GM18868 (cell line): Measurements from ENCODE around the gene UBR3.
"Not testable (repeated sequence)": the region's sequence is repeated elsewhere in the genome, so short reads cannot be mapped to it uniquely, and the experiment has no call there.

Source experiments
- ATAC-seq: cut with Tn5 transposase; IDR thresholded peaks from one replicate; pipeline ENCODE4 v1.9.1; 2021; ENCODE audit warnings: mild to moderate bottlenecking, moderate library complexity; ENCODE audit not compliant: unreplicated experiment

The UBR3 gene

GRCh38 chr2:169945515-169945914 is 118.3 kb downstream of the UBR3 start:
- no peak for ATAC-seq

- no peak for ATAC-seq
Measured at GRCh38 chr2:169946092-169946491, 118.8 kb downstream of the UBR3 start.

- ATAC-seq = no peak
Measured at GRCh38 chr2:169946546-169946945, 119.3 kb downstream of the UBR3 start.

DNA sequence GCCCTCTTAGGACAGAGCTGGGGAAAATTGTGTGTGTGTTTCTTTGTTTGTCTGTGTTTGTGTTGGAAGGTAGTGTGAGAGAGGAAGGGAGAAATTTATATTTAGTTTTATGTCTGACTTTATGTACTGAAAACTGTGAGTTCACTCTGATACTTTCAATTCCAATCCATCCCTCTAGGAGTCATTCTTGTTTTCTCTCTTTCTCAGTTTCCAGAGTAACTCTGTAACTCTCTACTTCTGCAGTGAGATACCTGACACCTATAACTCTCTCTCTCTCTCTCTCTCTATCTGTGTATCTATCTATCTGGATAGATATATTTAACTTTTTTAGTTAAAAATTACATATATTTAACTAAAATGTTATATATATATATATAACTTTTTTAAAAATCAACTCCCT is 128.7 kb downstream of the UBR3 start:
- ATAC-seq = no peak

- ATAC-seq = not testable (repeated sequence)
Measured at GRCh38 chr2:169957219-169957618, 130.0 kb downstream of the UBR3 start.

DNA sequence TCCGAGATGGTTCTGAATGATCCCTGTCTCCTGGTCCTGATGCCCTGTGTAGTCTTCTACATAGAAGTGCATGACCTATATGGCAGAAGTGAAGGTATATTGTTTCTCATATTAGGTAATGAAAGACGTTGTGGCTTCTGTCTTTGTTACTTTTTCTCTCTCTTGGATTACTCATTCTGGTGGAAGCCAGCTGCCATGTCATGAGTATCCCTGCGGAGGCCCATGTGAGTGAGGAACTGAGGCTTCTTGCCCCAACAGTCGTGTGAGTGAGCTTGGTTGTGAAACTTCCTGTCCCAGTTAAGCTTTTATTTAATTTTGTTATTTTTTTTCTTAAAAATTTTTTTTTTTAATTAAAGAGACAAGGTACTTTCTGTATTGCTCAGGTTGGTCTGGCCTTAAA is 134.7 kb downstream of the UBR3 start:
- ATAC-seq = no peak

DNA sequence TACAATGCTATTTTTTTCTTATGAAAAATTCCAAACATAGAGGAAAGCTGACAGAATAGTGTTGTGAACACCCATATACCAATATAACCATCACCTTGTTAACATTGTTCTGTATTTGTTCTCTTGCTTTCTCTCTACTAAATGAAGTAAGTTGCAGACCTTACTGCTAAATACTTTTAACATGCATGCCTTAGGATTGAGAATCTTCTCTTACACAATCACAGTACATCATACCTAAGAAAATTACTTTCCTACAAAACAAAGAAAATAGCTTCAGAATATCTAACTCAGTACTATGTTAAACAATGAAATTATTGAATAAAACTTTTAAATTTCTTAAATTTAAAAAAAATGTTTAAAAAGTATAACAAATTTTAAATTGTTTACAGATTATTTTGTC is 136.5 kb downstream of the UBR3 start:
- ATAC-seq = no peak

DNA sequence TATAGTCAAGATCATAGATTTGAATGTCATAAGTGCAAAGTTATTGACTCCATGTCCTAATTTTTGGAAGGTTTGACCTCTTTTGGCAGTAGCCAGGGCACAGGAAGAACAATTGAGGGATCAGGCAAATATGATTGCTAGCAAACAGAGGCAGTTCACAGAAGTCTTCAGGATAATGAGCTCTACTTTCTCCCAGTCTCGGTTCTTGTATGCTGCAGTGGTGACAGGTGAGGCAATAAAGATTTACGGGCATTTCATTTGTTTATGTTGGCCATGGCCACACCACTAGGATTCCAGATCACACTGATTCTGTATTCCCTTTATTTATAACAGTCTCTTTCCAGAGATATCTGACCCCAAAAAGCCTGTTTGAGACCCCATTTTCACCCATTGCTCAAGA is 137.5 kb downstream of the UBR3 start:
- no peak for ATAC-seq

DNA sequence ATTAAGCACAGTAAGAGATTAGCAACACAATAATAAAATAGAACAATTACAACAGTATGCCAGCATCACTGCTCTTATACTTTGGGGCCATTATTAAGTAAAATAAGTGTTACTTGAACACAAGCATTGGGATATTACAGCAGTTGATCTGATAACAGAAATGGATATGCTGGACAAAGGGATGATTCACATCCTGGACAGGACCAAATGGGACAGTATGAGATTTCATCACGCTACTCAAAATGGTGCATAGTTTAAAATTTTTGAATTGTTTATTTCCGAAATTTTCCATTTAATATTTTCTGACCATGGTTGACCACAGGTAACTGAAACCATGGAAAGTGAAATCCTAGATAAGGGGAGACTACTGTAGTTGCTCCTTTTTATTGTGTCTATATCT is 138.2 kb downstream of the UBR3 start:
- ATAC-seq = no peak

DNA sequence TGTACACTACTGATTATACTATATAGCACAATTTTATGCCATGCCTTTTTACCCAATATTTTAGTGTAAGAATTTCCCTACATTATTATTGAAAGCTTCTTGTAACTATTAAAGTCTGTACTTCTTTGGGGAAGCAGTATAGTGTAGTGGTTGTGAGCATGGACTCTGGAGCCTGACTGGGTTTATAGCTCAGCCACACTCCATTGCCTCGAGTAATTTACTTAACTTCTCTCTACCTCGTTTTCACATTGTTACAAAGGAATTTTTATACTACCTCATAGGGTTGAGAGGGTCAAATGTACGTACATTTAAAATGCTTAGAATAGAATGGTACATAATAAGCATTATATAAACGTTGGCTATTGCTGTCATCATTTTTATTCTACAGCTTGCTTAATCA is 139.2 kb downstream of the UBR3 start:
- ATAC-seq = no peak

GRCh38 chr2:169968743-169969142 is 141.5 kb downstream of the UBR3 start:
- no peak for ATAC-seq

DNA sequence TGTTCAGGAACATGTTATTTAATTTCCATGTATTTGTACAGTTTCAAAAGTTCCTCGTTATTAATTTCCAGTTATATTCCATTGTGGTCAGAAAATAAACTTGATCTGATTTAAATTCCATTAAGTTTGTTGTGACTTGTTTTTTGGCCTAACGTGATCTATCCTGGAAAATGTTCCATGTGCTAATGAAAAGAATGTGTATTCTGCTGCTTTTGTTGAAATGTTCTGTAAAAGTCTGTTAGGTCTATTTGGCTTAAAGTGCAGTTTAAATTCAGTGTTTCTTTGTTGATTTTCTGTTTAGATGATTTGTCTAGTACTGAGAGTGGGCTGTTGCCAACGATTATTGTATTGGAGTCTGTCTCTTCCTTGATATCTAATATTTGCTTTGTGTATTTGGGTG is 148.0 kb downstream of the UBR3 start:
- ATAC-seq = no peak

- ATAC-seq = no peak
Measured at GRCh38 chr2:169976335-169976851, 149.1 kb downstream of the UBR3 start.

DNA sequence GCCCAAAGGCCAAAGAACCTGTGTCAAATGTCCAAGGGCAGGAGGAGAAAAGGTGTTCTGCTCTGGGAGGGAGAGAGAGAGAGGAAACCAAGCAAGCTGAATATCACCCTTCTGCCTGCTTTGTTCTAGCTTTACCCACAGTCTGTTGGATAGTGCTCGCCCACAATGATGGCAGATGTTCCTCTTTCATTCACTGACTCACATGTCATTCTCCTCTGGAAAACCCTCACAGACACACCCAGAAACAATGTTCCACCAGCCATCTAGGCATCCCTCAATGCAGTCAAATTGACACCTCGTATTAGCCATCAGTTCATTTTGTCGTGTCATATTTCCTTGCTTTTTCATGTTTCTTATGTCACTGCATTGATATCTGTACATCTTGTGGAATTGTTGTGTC is 150.3 kb downstream of the UBR3 start:
- ATAC-seq = no peak

DNA sequence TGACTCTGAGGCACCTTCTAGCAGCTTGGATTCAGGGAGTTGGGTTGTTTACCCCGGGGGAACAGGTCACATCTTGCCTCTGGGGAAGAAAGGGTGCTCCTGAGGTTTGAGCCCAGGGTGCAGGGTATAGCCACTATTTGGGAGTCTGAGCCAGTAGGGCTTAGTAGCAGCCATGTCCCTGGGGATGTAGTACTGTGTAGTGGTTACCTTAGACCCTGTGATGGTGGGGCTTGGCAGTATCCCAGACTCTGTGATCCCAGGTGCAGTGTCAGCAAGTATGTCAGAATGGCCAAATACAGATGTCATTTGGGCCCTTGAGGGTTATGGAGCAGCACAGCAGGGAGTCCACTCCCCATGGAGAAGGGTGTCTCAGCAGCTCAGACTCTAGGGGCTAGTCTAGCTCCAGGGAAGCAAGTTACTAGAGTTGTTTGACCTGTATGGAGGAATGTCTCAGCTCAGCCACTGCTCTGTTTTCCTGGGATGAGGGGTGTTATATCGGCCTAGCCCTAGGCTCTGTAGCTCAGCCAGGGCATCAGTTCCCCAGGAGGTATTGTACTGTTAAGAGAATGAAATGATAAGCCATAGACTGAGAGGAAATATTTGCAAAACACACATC is 151.3 kb downstream of the UBR3 start:
- ATAC-seq = no peak

DNA sequence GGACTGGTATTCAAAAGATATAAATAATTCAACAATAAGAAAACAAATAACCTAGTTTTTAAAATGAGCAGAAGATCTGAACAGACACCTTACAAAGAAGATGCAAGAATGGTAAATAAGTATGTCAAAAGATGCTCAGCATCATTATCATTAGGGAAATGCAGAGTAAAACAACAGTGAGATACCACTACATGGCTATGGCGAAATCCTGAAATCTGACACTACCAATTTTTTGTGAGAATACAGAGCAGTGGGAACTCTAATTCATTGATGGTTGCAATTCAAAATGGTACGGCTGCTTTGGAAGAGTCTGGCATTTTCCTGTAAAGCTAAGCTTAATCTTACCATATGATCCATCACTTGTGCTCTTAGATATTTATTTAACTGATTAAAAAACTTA is 151.8 kb downstream of the UBR3 start:
- no peak for ATAC-seq

DNA sequence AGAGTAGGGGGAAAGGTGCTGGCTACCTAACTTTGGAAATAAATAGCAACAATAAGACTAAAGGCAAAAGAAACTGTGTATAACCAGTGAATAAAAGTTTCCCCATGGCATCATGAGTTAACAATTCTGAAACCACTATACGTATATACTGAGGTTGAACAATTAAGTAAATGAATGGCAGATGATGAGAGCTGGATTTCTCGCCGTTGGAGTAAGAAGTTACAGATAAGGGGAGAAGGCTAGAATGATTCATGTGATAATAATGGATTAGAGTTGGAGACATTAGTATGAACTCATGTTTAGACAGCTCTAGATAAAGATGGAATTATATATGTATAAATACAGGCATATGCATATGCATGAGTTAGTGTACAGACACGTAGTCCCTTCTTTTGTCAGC is 152.7 kb downstream of the UBR3 start:
- no peak for ATAC-seq

GRCh38 chr2:169980643-169981042 is 153.4 kb downstream of the UBR3 start:
- no peak for ATAC-seq

GRCh38 chr2:169982929-169983328 is 155.7 kb downstream of the UBR3 start:
- no peak for ATAC-seq

GRCh38 chr2:169983506-169983905 is 156.3 kb downstream of the UBR3 start:
- no peak for ATAC-seq

DNA sequence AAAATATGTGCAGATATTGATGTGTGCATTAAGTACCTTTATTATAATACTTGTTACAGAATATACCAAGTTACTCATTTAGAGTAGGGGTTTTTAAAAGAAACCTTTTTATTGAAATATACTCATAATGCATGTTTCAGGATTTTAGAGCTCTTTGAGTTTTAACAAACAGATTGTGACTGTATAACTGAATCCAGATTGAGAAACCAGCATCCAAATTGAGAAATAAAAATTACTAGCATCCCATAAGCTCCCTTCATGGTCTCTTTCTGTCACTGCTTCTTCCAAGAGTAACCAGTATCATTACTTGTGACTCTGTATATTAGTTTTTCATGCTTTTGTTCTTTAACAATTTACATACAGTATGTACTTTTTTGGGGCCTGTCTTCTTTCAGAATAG is 156.9 kb downstream of the UBR3 start:
- no peak for ATAC-seq

DNA sequence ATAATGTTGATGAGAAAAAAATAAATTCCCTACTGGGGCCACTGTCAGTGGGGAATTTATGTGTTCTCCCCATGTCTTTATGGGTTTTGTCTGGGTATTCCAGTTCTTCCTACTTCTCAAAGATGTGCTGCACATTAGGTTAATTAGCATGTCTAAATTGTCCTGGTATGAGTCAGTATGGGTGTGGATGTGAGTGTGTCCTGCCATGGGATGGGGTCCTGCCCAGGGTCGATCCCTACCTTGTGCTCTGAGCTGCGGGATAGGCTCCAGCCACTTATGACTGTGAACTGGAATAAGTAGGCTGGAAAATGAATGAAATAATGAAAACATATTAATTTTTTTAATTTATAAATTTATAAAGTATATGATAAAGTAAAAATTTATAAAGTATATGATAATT is 167.5 kb downstream of the UBR3 start:
- ATAC-seq = no peak

GRCh38 chr2:169997140-169997887 is 170.1 kb downstream of the UBR3 start:
- no peak for ATAC-seq
